GM21737 (cell line): Measurements from ENCODE around the gene NFATC1.
A peak's percentile ranks its signal among the peaks of the same experiment; 100 is the strongest.
"Not testable (repeated sequence)": the region's sequence is repeated elsewhere in the genome, so short reads cannot be mapped to it uniquely, and the experiment has no call there.

ENCODE experiments used
- ATAC-seq: cut with Tn5 transposase; IDR thresholded peaks from one replicate; pipeline ENCODE4 v1.9.1; 2021; ENCODE audit warnings: mild to moderate bottlenecking, moderate library complexity; ENCODE audit not compliant: unreplicated experiment

Gene NFATC1

GRCh38 chr18:79374408-79375171 is 21.1 kb upstream of the NFATC1 start:
- ATAC-seq = peak; percentile 55

- ATAC-seq = no peak
Measured at GRCh38 chr18:79375441-79376154, 20.1 kb upstream of the NFATC1 start.

GRCh38 chr18:79376661-79377060 is 19.1 kb upstream of the NFATC1 start:
- ATAC-seq = not testable (repeated sequence)

GRCh38 chr18:79377187-79377891 is 18.4 kb upstream of the NFATC1 start:
- ATAC-seq = no peak

- ATAC-seq = peak; percentile 79
Measured at GRCh38 chr18:79378536-79379250, 17.0 kb upstream of the NFATC1 start.

GRCh38 chr18:79379251-79379905 is 16.4 kb upstream of the NFATC1 start:
- no peak for ATAC-seq

GRCh38 chr18:79379931-79380815 is 15.6 kb upstream of the NFATC1 start:
- no peak for ATAC-seq

GRCh38 chr18:79380816-79381806 is 14.6 kb upstream of the NFATC1 start:
- ATAC-seq = no peak

GRCh38 chr18:79381811-79382311 is 13.9 kb upstream of the NFATC1 start:
- no peak for ATAC-seq

GRCh38 chr18:79382681-79383387 is 12.9 kb upstream of the NFATC1 start:
- no peak for ATAC-seq

GRCh38 chr18:79383388-79384056 is 12.2 kb upstream of the NFATC1 start:
- no peak for ATAC-seq

GRCh38 chr18:79384151-79384807 is 11.5 kb upstream of the NFATC1 start:
- ATAC-seq = no peak

GRCh38 chr18:79384834-79385233 is 10.9 kb upstream of the NFATC1 start:
- no peak for ATAC-seq

GRCh38 chr18:79385326-79385707 is 10.4 kb upstream of the NFATC1 start:
- no peak for ATAC-seq

- no peak for ATAC-seq
Measured at GRCh38 chr18:79385708-79386341, 9.9 kb upstream of the NFATC1 start.

- ATAC-seq = no peak
Measured at GRCh38 chr18:79386547-79386946, 9.2 kb upstream of the NFATC1 start.
